ENCODE results near the gene IRF8.

DNA sequence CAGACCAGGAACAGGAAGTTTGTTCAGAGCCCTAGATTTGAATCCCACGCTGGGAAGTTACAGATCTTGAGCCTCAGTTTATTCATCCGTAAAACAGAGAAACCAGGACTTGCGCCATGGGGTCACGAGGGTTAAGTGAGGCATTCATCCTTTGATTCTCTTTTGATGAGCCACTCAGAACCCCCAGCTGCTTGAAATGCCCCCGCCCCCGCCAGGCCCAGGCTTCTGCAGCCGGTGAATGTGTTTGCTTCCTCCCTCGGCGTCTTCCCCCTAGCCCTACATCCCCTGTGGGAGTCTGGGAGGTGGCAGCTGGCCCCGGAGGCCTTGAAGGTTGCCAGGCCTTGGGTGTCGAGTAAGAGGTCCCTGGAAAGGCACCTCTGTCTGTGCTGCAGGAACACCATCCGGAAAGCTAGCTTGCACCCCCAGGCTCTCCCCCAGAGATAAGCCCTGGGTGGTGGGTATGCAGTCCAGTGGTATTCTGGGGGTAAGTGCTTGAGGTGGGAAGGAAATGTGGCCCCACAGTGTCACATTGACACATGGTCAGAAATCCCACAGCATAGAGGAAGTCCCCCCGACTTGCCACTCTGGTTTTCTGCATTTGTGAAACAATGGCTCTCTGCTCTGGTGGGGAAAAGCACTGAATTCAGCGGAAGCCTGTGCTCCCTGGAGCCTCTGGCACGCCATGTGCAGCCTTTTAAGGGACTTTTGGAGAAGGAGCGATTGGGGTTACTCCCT lies 14.9 kb downstream of the IRF8 start:
- TF ChIP-seq, protein P1, sequence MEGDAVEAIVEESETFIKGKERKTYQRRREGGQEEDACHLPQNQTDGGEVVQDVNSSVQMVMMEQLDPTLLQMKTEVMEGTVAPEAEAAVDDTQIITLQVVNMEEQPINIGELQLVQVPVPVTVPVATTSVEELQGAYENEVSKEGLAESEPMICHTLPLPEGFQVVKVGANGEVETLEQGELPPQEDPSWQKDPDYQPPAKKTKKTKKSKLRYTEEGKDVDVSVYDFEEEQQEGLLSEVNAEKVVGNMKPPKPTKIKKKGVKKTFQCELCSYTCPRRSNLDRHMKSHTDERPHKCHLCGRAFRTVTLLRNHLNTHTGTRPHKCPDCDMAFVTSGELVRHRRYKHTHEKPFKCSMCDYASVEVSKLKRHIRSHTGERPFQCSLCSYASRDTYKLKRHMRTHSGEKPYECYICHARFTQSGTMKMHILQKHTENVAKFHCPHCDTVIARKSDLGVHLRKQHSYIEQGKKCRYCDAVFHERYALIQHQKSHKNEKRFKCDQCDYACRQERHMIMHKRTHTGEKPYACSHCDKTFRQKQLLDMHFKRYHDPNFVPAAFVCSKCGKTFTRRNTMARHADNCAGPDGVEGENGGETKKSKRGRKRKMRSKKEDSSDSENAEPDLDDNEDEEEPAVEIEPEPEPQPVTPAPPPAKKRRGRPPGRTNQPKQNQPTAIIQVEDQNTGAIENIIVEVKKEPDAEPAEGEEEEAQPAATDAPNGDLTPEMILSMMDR (IDR thresholded peaks at IDR 0.05; ENCODE audit: borderline replicate concordance, extremely low read depth, low read length, poor library complexity, severe bottlenecking) = no peak
- TF ChIP-seq EZH2 (IDR thresholded peaks at IDR 0.05; ENCODE audit: borderline replicate concordance, low read depth, low read length, severe bottlenecking) = no peak
